IMR-90 (cell line): Measurements from ENCODE around the gene SLC9A1. TPM values are rescaled to one million over a fixed set of nuclear protein-coding genes. Genes with fewer than 3 reads are reported as not detected.

ENCODE experiments used
- ATAC-seq: fragments of 200-7000 bp; cut with Tn5 transposase; 2 replicates; pipeline ENCODE4 v1.9.1; 2020; ENCODE audit warnings: low read depth, mild to moderate bottlenecking, moderate library complexity
- BruUV-seq: library from RNA; stranded (reverse); fragments of 400-500 nt; replicated peaks from 2 replicates; lab custom pipeline; 2021; lab: Mats Ljungman, UMichigan
- CTCF ChIA-PET: fragments of 300-600 bp; formaldehyde crosslinking; extraction: SDS; loops from one replicate; lab custom pipeline; 2021; ENCODE audit warnings: antibody characterized with exemption; lab: Yijun Ruan, JAX
- POLR2A ChIA-PET: fragments of 300-600 bp; sonication (Branson Sonifier 250); formaldehyde crosslinking; loops from one replicate; lab custom pipeline; 2022; ENCODE audit warnings: antibody characterized with exemption; ENCODE audit not compliant: unreplicated experiment; lab: Charles Lee
- DNase-seq: peaks from one replicate; pipeline ENCODE4 v3.0.0; 2013
- H2AFZ ChIP-seq: replicated peaks from 2 replicates; pipeline ENCODE3; 2013; ENCODE audit warnings: low read length, mild to moderate bottlenecking; ENCODE audit not compliant: poor library complexity
- H2AK5ac ChIP-seq: 2 replicates; pipeline ENCODE4 v1.6.1; 2013; ENCODE audit warnings: low read depth, low read length, inconsistent platforms
- H2AK9ac ChIP-seq: replicated peaks from 2 replicates; pipeline ENCODE3; 2013; ENCODE audit warnings: mild to moderate bottlenecking, low read depth, low read length, moderate library complexity; ENCODE audit not compliant: poor library complexity
- H2BK120ac ChIP-seq: 2 replicates; pipeline ENCODE4 v1.6.1; 2013; ENCODE audit warnings: low read depth, low read length, inconsistent platforms
- H2BK15ac ChIP-seq: 3 replicates; pipeline ENCODE4 v1.6.1; 2013; ENCODE audit warnings: low read depth, low read length, inconsistent platforms
- H2BK20ac ChIP-seq: 2 replicates; pipeline ENCODE4 v1.6.1; 2013; ENCODE audit warnings: low read depth, mild to moderate bottlenecking, inconsistent platforms, low read length, moderate library complexity
- H2BK5ac ChIP-seq: 2 replicates; pipeline ENCODE4 v1.6.1; 2013; ENCODE audit warnings: mild to moderate bottlenecking, low read depth, low read length, inconsistent platforms; ENCODE audit not compliant: poor library complexity, severe bottlenecking
- H3K14ac ChIP-seq: replicated peaks from 2 replicates; pipeline ENCODE4 v1.6.1; 2013; ENCODE audit warnings: low read depth, low read length, inconsistent platforms
- H3K18ac ChIP-seq: 2 replicates; pipeline ENCODE4 v1.6.1; 2013; ENCODE audit warnings: low read depth, low read length, control low read depth
- H3K23ac ChIP-seq: 2 replicates; pipeline ENCODE4 v1.6.1; 2013; ENCODE audit warnings: low read depth, low read length, inconsistent platforms
- H3K27ac ChIP-seq: 2 replicates; pipeline ENCODE4 v1.5.1; 2013; ENCODE audit warnings: mild to moderate bottlenecking, control low read depth, low read length; ENCODE audit not compliant: insufficient read depth
- H3K27me3 ChIP-seq: 2 replicates; pipeline ENCODE4 v1.6.1; 2013; ENCODE audit warnings: low read length; ENCODE audit not compliant: control insufficient read depth, insufficient read depth
- H3K36me3 ChIP-seq: 2 replicates; pipeline ENCODE4 v1.6.1; 2013; ENCODE audit warnings: low read length, mixed read lengths; ENCODE audit not compliant: control insufficient read depth, insufficient read depth
- H3K4ac ChIP-seq: 2 replicates; pipeline ENCODE4 v1.6.1; 2013; ENCODE audit warnings: low read depth, low read length, inconsistent platforms
- H3K4me1 ChIP-seq: 2 replicates; pipeline ENCODE4 v1.6.1; 2013; ENCODE audit warnings: low read length, mixed read lengths; ENCODE audit not compliant: control insufficient read depth, insufficient read depth
- H3K4me2 ChIP-seq: 2 replicates; pipeline ENCODE4 v1.6.1; 2013; ENCODE audit warnings: low read depth, mild to moderate bottlenecking, control low read depth, low read length, moderate library complexity
- H3K4me3 ChIP-seq: 2 replicates; pipeline ENCODE4 v1.5.1; 2013; ENCODE audit warnings: low read depth, mild to moderate bottlenecking, control low read depth, low read length, moderate library complexity; ENCODE audit not compliant: insufficient read depth
- H3K56ac ChIP-seq: 2 replicates; pipeline ENCODE4 v1.6.1; 2013; ENCODE audit warnings: low read length, inconsistent platforms; ENCODE audit not compliant: insufficient read depth; ENCODE audit errors: extremely low read depth
- H3K79me1 ChIP-seq, 2 experiments: 2 replicates each; pipeline ENCODE4 v1.6.1; 2013; ENCODE audit warnings: low read length in 2 of 2, inconsistent platforms in 1 of 2, low read depth in 1 of 2
- H3K9ac ChIP-seq: 2 replicates; pipeline ENCODE4 v1.6.1; 2013; ENCODE audit warnings: low read depth, low read length, control low read depth
- H3K9me1 ChIP-seq: 2 replicates; pipeline ENCODE4 v1.6.1; 2013; ENCODE audit warnings: low read length, inconsistent platforms; ENCODE audit not compliant: insufficient read depth
- H3K9me3 ChIP-seq: 2 replicates; pipeline ENCODE4 v1.6.1; 2013; ENCODE audit warnings: low read length; ENCODE audit not compliant: control insufficient read depth, insufficient read depth
- H4K20me1 ChIP-seq: 2 replicates; pipeline ENCODE4 v1.6.1; 2013; ENCODE audit warnings: low read length, inconsistent platforms; ENCODE audit not compliant: insufficient read depth
- H4K5ac ChIP-seq: 2 replicates; pipeline ENCODE4 v1.6.1; 2013; ENCODE audit warnings: mild to moderate bottlenecking, low read depth, low read length, control low read depth
- H4K8ac ChIP-seq, 2 experiments: 2 replicates each; pipeline ENCODE4 v1.6.1; 2013; ENCODE audit warnings: low read depth in 2 of 2, low read length in 2 of 2, control low read depth in 1 of 2, inconsistent platforms in 1 of 2
- H4K91ac ChIP-seq: 2 replicates; pipeline ENCODE4 v1.6.1; 2013; ENCODE audit warnings: low read depth, low read length, inconsistent platforms; ENCODE audit not compliant: insufficient read depth
- BHLHE40 ChIP-seq: fragments of 150-350 bp; IDR thresholded peaks from 2 replicates; pipeline ENCODE4 v1.6.1; 2016; ENCODE audit warnings: mild to moderate bottlenecking, low read depth, low read length
- CEBPB ChIP-seq: IDR thresholded peaks from 2 replicates; pipeline ENCODE4 v1.6.1; 2012; ENCODE audit warnings: low read depth, low read length, improper control_type of control experiment
- RFX5 ChIP-seq: IDR thresholded peaks from 2 replicates; pipeline ENCODE4 v1.8.0; 2012; ENCODE audit warnings: low read depth, mild to moderate bottlenecking, low read length, moderate library complexity
- dilution Hi-C: fragments of 300-500 bp; cut with HindIII; formaldehyde crosslinking; loops from one replicate; pipeline ENCODE4 v1.14.3; 2018; ENCODE audit warnings: low sequenced_read_pairs; ENCODE audit not compliant: unreplicated experiment
- in situ Hi-C: fragments of 300-500 bp; cut with MboI; formaldehyde crosslinking; loops from 3 replicates; pipeline ENCODE4 v1.14.3; 2019; ENCODE audit warnings: low sequenced_read_pairs, inconsistent platforms, mixed read lengths
- intact Hi-C: fragments of 100-400 bp; cut with micrococcal nuclease; formaldehyde crosslinking; loops from 2 replicates; pipeline ENCODE4 v1.10.0; 2022
- polyA plus RNA-seq, 3 experiments: library from polyadenylated mRNA; depleted of rRNA; stranded (reverse); fragments of >200 nt; gene quantifications; 2 replicates each; pipeline ENCODE4 v1.2.3, GENCODE V29; 2012; ENCODE audit warnings: low replicate concordance in 1 of 3
- total RNA-seq: library from RNA; depleted of rRNA; stranded (reverse); fragments of >200 nt; gene quantifications from 2 replicates; pipeline ENCODE4 v1.2.3, GENCODE V29; 2012

The SLC9A1 gene
- total and polyA plus RNA-seq, 2 of the 4 experiments (the other 2 are of a cell fraction) = 2.0 to 21.2 TPM

GRCh38 chr1:27117733-27118439 is 37.0 kb downstream of the SLC9A1 start (continued):
- TF ChIP-seq RFX5 (no peak), BHLHE40 (no peak)

- dilution Hi-C loops = no loop called here
- peaks cover 36% of the 10 kb centered on the region for H3K4me1 ChIP-seq
- H2BK15ac ChIP-seq = peak overlapping the region; percentile 53; the same call in 1 of the 3 replicates
- H3K9me3 ChIP-seq = no peaks in the 10 kb centered on the region
- ChIA-PET POLR2A (no interaction called here), CTCF (no interaction called here)
- H3K36me3 ChIP-seq = peaks cover 3% of the 10 kb centered on the region; the same call in 1 of the 2 replicates
- H3K27ac ChIP-seq = no peak overlapping the region
- H3K4me2 ChIP-seq = no peak overlapping the region
- peak overlapping the region; percentile 48 for H3K14ac ChIP-seq
- H3K4me3 ChIP-seq = no peak overlapping the region
- H3K79me1 ChIP-seq = peaks cover 29 to 86% of the 10 kb centered on the region in 2 experiments
- in situ Hi-C loops = loop anchor here (5.0 kb wide), 1 partner anchor 36 kb away; no protein-coding TSS in a partner anchor
- H3K9me1 ChIP-seq = peaks cover 45% of the 10 kb centered on the region
- H2AFZ ChIP-seq = no peak overlapping the region
- peak overlapping the region; percentile 87 for H3K4ac ChIP-seq
- DNase-seq = no peak
- H3K27me3 ChIP-seq = no peaks in the 10 kb centered on the region
- H4K8ac ChIP-seq = 0 out of 4 replicates have a peak overlapping the region, but pooled peaks of 1 of the 2 experiments have one; percentile 47
- H2BK120ac ChIP-seq = peak overlapping the region; percentile 82; the same call in 1 of the 2 replicates
- 0 out of 2 replicates have a peak overlapping the region, but pooled peaks have one; percentile 21 for H3K18ac ChIP-seq
- peak overlapping the region; percentile 57 for H2BK20ac ChIP-seq
- H2AK5ac ChIP-seq = peak overlapping the region; percentile 96
- no peak overlapping the region for H3K56ac ChIP-seq
- H2BK5ac ChIP-seq = no peak overlapping the region
- intact Hi-C loops = no loop called here
- H4K20me1 ChIP-seq = peaks cover 36% of the 10 kb centered on the region
- BruUV-seq = no TSS peak
- no peak overlapping the region for H4K5ac ChIP-seq
- no peak for ATAC-seq
- H3K9ac ChIP-seq = no peak overlapping the region
- TF ChIP-seq RFX5 (no peak), CEBPB (peak; percentile 47)
- peak overlapping the region; percentile 77 for H2AK9ac ChIP-seq
- H4K91ac ChIP-seq = peak overlapping the region; percentile 34; the same call in 1 of the 2 replicates
- peak overlapping the region; percentile 48; the same call in 1 of the 2 replicates for H3K23ac ChIP-seq
These were observed 38.2 kb downstream of the SLC9A1 start for GRCh38 chr1:27116697-27117096.
